HCT116 (cell line): Measurements from ENCODE around the gene VIT.

ENCODE experiments used
- ATF3 ChIP-seq: IDR thresholded peaks from 2 replicates; pipeline ENCODE4 v1.6.1; 2012
- CTCF ChIP-seq, 3 experiments: fragments of 200-600 bp in 1 of 3; sonication (generic) in 1 of 3; IDR thresholded peaks in 2 of 3; conservative IDR thresholded peaks in 1 of 3; 2 replicates each; pipeline ENCODE4 v1.5.1; 2012 to 2017; ENCODE audit warnings: low read depth in 2 of 3, low read length in 2 of 3, antibody characterized with exemption in 1 of 3, borderline replicate concordance in 1 of 3, control low read depth in 1 of 3, mild to moderate bottlenecking in 1 of 3, mixed read lengths in 1 of 3, mixed run types in 1 of 3, moderate library complexity in 1 of 3; ENCODE audit not compliant: insufficient read depth in 1 of 3
- SRF ChIP-seq: IDR thresholded peaks from 2 replicates; pipeline ENCODE4 v1.6.1; 2012; ENCODE audit warnings: low read depth
- ZNF274 ChIP-seq: fragments of 200-500 bp; sonication (Bioruptor generic); IDR thresholded peaks from 2 replicates; pipeline ENCODE4 v1.6.1; 2014; ENCODE audit warnings: mild to moderate bottlenecking, low read depth, low read length, inconsistent platforms

GRCh38 chr2:36664696-36665076, 31.8 kb upstream of the VIT start:
- TF ChIP-seq CTCF (IDR thresholded peaks at IDR 0.05 in 2 of 3, conservative IDR thresholded peaks at IDR 0.05 in 1 of 3; ENCODE audit: borderline replicate concordance in 1 of 3, insufficient read depth in 1 of 3, low read depth in 2 of 3, low read length in 2 of 3) (no peak), ATF3 (no peak), SRF (no peak), ZNF274 (no peak)
